ENCODE data around the gene FHIT. TPM values are rescaled to one million over a fixed set of nuclear protein-coding genes. Genes with fewer than 3 reads are reported as not detected.

FHIT gene
- total RNA-seq, 1 experiment from 2014 or later, result 20.1 TPM

GRCh38 chr3:60364475-60364874 is 886.8 kb downstream of the FHIT start:
- ChIA-PET CTCF (no interaction called here), POLR2A (no interaction called here)
- H3K36me3 Mint-ChIP-seq (ENCODE audit: insufficient read depth, unreplicated experiment), result no peaks in the 10 kb centered on the region
- BruUV-seq (replicated peaks), result no TSS peak
- H3K4me1 Mint-ChIP-seq (ENCODE audit: insufficient read depth, unreplicated experiment), result peaks cover 10% of the 10 kb centered on the region
- H3K27ac Mint-ChIP-seq (ENCODE audit: low read depth, unreplicated experiment), result no peak overlapping the region
- no peaks in the 10 kb centered on the region for H3K27me3 Mint-ChIP-seq (ENCODE audit: insufficient read depth, unreplicated experiment)
- no peak for TF ChIP-seq CTCF (IDR thresholded peaks at IDR 0.05; ENCODE audit: unreplicated experiment)
- H3K9me3 Mint-ChIP-seq (ENCODE audit: unreplicated experiment), result no peaks in the 10 kb centered on the region
- intact Hi-C loops (cut with micrococcal nuclease), result no loop called here
- H3K4me3 Mint-ChIP-seq (ENCODE audit: unreplicated experiment), result no peak overlapping the region
- no peak for DNase-seq (ENCODE audit: unreplicated experiment)

- Mint-ChIP-seq H3K27ac (ENCODE audit: low read depth, unreplicated experiment) (no peak overlapping the region), H3K36me3 (ENCODE audit: insufficient read depth, unreplicated experiment) (no peaks in the 10 kb centered on the region), H3K4me1 (ENCODE audit: insufficient read depth, unreplicated experiment) (peaks cover 10% of the 10 kb centered on the region), H3K9me3 (ENCODE audit: unreplicated experiment) (no peaks in the 10 kb centered on the region), H3K4me3 (ENCODE audit: unreplicated experiment) (no peak overlapping the region), H3K27me3 (ENCODE audit: insufficient read depth, unreplicated experiment) (no peaks in the 10 kb centered on the region)
- no peak for TF ChIP-seq CTCF (IDR thresholded peaks at IDR 0.05; ENCODE audit: unreplicated experiment)
- POLR2A ChIA-PET, result no interaction called here
- no TSS peak for BruUV-seq (replicated peaks)
- no peak for DNase-seq (ENCODE audit: unreplicated experiment)
- intact Hi-C loops (cut with micrococcal nuclease), result no loop called here
- CTCF ChIA-PET, result no interaction called here
These were observed 887.4 kb downstream of the FHIT start for GRCh38 chr3:60363817-60364216.

- ChIA-PET CTCF (no interaction called here), POLR2A (interaction anchor here (0.7 kb wide), 1 partner anchor 450 kb away, joined by 3 read pairs; no protein-coding TSS in a partner anchor)
- Mint-ChIP-seq H3K4me1 (ENCODE audit: insufficient read depth, unreplicated experiment) (no peaks in the 10 kb centered on the region), H3K4me3 (ENCODE audit: unreplicated experiment) (no peak overlapping the region), H3K36me3 (ENCODE audit: insufficient read depth, unreplicated experiment) (no peaks in the 10 kb centered on the region), H3K9me3 (ENCODE audit: unreplicated experiment) (no peaks in the 10 kb centered on the region), H3K27ac (ENCODE audit: low read depth, unreplicated experiment) (no peak overlapping the region), H3K27me3 (ENCODE audit: insufficient read depth, unreplicated experiment) (no peaks in the 10 kb centered on the region)
- BruUV-seq (replicated peaks), result no TSS peak
- intact Hi-C loops (cut with micrococcal nuclease), result no loop called here
- no peak for TF ChIP-seq CTCF (IDR thresholded peaks at IDR 0.05; ENCODE audit: unreplicated experiment)
- no peak for DNase-seq (ENCODE audit: unreplicated experiment)
These were observed 895.4 kb downstream of the FHIT start for GRCh38 chr3:60355825-60356224.

GRCh38 chr3:60351481-60351880 is 899.8 kb downstream of the FHIT start:
- ChIA-PET POLR2A (no interaction called here), CTCF (interaction anchor here (0.6 kb wide), 1 partner anchor 690 kb away, joined by 7 read pairs; no protein-coding TSS in a partner anchor)
- no TSS peak for BruUV-seq (replicated peaks)
- DNase-seq (ENCODE audit: unreplicated experiment), result no peak
- Mint-ChIP-seq H3K36me3 (ENCODE audit: insufficient read depth, unreplicated experiment) (no peaks in the 10 kb centered on the region), H3K27ac (ENCODE audit: low read depth, unreplicated experiment) (no peak overlapping the region), H3K27me3 (ENCODE audit: insufficient read depth, unreplicated experiment) (no peaks in the 10 kb centered on the region), H3K9me3 (ENCODE audit: unreplicated experiment) (no peaks in the 10 kb centered on the region), H3K4me3 (ENCODE audit: unreplicated experiment) (no peak overlapping the region), H3K4me1 (ENCODE audit: insufficient read depth, unreplicated experiment) (no peaks in the 10 kb centered on the region)
- no peak for TF ChIP-seq CTCF (IDR thresholded peaks at IDR 0.05; ENCODE audit: unreplicated experiment)
- intact Hi-C loops (cut with micrococcal nuclease), result no loop called here

Data from MCF 10A (cell line).